Astrocyte (in vitro differentiated cells and primary cell): ENCODE measurements around the gene SMAD4. TPM values are rescaled to one million over a fixed set of nuclear protein-coding genes. Genes with fewer than 3 reads are reported as not detected.

Source experiments
- DNase-seq: peaks from one replicate; pipeline ENCODE4 v3.0.0-alpha.2; 2010; ENCODE audit warnings: low read depth
- FAIRE-seq: peaks from 2 replicates; lab custom pipeline; 2011; peaks lifted over from hg19 to GRCh38; lab: Jason Lieb, UNC
- H2AFZ ChIP-seq: 2 replicates; pipeline ENCODE4 v1.6.0; 2012; ENCODE audit warnings: low read depth, low read length, inconsistent platforms
- H3K27ac ChIP-seq: 2 replicates; pipeline ENCODE4 v1.5.1; 2011; ENCODE audit warnings: low read depth, low read length, inconsistent platforms
- H3K27me3 ChIP-seq: 2 replicates; pipeline ENCODE4 v1.6.0; 2011; ENCODE audit warnings: low read length, inconsistent platforms; ENCODE audit not compliant: insufficient read depth
- H3K36me3 ChIP-seq: 2 replicates; pipeline ENCODE4 v1.5.1; 2011; ENCODE audit warnings: low read length, inconsistent platforms; ENCODE audit not compliant: insufficient read depth
- H3K4me1 ChIP-seq: 2 replicates; pipeline ENCODE4 v1.5.1; 2011; ENCODE audit warnings: low read length, inconsistent platforms; ENCODE audit not compliant: insufficient read depth
- H3K4me2 ChIP-seq: 2 replicates; pipeline ENCODE4 v1.6.0; 2012; ENCODE audit warnings: low read length, inconsistent platforms
- H3K4me3 ChIP-seq: 2 replicates; pipeline ENCODE4 v1.5.1; 2011; ENCODE audit warnings: low read depth, mild to moderate bottlenecking, low read length, inconsistent platforms; ENCODE audit not compliant: insufficient read depth
- H3K79me2 ChIP-seq: 2 replicates; pipeline ENCODE4 v1.6.0; 2012; ENCODE audit warnings: mild to moderate bottlenecking, low read length, inconsistent platforms; ENCODE audit not compliant: insufficient read depth
- H3K9ac ChIP-seq: 2 replicates; pipeline ENCODE4 v1.6.0; 2012; ENCODE audit warnings: mild to moderate bottlenecking, low read length, inconsistent platforms
- H3K9me3 ChIP-seq: 2 replicates; pipeline ENCODE4 v1.5.1; 2012; ENCODE audit warnings: low read depth, mild to moderate bottlenecking, low read length, inconsistent platforms; ENCODE audit not compliant: insufficient read depth
- H4K20me1 ChIP-seq: 2 replicates; pipeline ENCODE4 v1.6.0; 2012; ENCODE audit warnings: low read length, inconsistent platforms; ENCODE audit not compliant: insufficient read depth
- H3K27ac Mint-ChIP-seq: one replicate; pipeline ENCODE4 v1.8.0; 2021; ENCODE audit warnings: mild to moderate bottlenecking, mixed read lengths; ENCODE audit not compliant: unreplicated experiment
- H3K27me3 Mint-ChIP-seq: one replicate; pipeline ENCODE4 v1.8.0; 2021; ENCODE audit warnings: low read depth, mixed read lengths; ENCODE audit not compliant: unreplicated experiment
- H3K36me3 Mint-ChIP-seq: one replicate; pipeline ENCODE4 v1.8.0; 2021; ENCODE audit warnings: low read depth, mixed read lengths; ENCODE audit not compliant: unreplicated experiment
- H3K4me1 Mint-ChIP-seq: one replicate; pipeline ENCODE4 v1.8.0; 2021; ENCODE audit warnings: low read depth, mixed read lengths; ENCODE audit not compliant: unreplicated experiment
- H3K4me3 Mint-ChIP-seq: one replicate; pipeline ENCODE4 v1.8.0; 2021; ENCODE audit warnings: mild to moderate bottlenecking, moderate library complexity, mixed read lengths; ENCODE audit not compliant: unreplicated experiment
- H3K9me3 Mint-ChIP-seq: one replicate; pipeline ENCODE4 v1.8.0; 2021; ENCODE audit warnings: mild to moderate bottlenecking, mixed read lengths; ENCODE audit not compliant: unreplicated experiment
- CTCF ChIP-seq: IDR thresholded peaks from 2 replicates; pipeline ENCODE4 v1.5.1; 2011; ENCODE audit warnings: low read depth, mild to moderate bottlenecking, inconsistent platforms, low read length, moderate library complexity; ENCODE audit not compliant: insufficient read depth
- EZH2 ChIP-seq: IDR thresholded peaks from 2 replicates; pipeline ENCODE4 v1.6.1; 2012; ENCODE audit warnings: mild to moderate bottlenecking, low read length, inconsistent platforms; ENCODE audit not compliant: insufficient read depth
- total RNA-seq: library from RNA; stranded (reverse); gene quantifications from 2 replicates; pipeline ENCODE4 v1.2.1, GENCODE V29; 2021

Gene SMAD4
- total RNA-seq, 1 donor from 2014 or later = 87.7 TPM

GRCh38 chr18:51077217-51077616 lies 47.2 kb downstream of the SMAD4 start:
- H3K36me3 Mint-ChIP-seq = peaks cover 5% of the 10 kb centered on the region
- H3K9ac ChIP-seq = no peak overlapping the region
- DNase-seq (peak; percentile 76), FAIRE-seq (no peak)
- H3K27me3 Mint-ChIP-seq = no peaks in the 10 kb centered on the region
- peak overlapping the region; percentile 24 for H3K27ac ChIP-seq
- no peaks in the 10 kb centered on the region for H3K9me3 Mint-ChIP-seq
- no peak overlapping the region for H3K4me2 ChIP-seq
- H3K36me3 ChIP-seq = peaks cover 21% of the 10 kb centered on the region
- peaks cover 9% of the 10 kb centered on the region for H3K4me1 ChIP-seq
- peaks cover 18% of the 10 kb centered on the region for H4K20me1 ChIP-seq
- H3K4me3 Mint-ChIP-seq = no peak overlapping the region
- TF ChIP-seq CTCF (no peak), EZH2 (no peak)
- H3K4me1 Mint-ChIP-seq = peaks cover 16% of the 10 kb centered on the region
- H2AFZ ChIP-seq = no peak overlapping the region
- no peaks in the 10 kb centered on the region for H3K27me3 ChIP-seq
- H3K9me3 ChIP-seq = no peaks in the 10 kb centered on the region
- H3K27ac Mint-ChIP-seq = no peak overlapping the region
- no peak overlapping the region for H3K4me3 ChIP-seq
- H3K79me2 ChIP-seq = peaks cover 40% of the 10 kb centered on the region

GRCh38 chr18:51078026-51078425 lies 48.0 kb downstream of the SMAD4 start:
- FAIRE-seq = no peak
- H3K27ac Mint-ChIP-seq = no peak overlapping the region
- peaks cover 23% of the 10 kb centered on the region for H4K20me1 ChIP-seq

More at GRCh38 chr18:51078026-51078425, 48.0 kb downstream of the SMAD4 start:
- H3K79me2 ChIP-seq = peaks cover 32% of the 10 kb centered on the region
- H2AFZ ChIP-seq = no peak overlapping the region
- no peak overlapping the region for H3K27ac ChIP-seq
- no peak for TF ChIP-seq CTCF
- TF ChIP-seq EZH2 = no peak
- H3K27me3 ChIP-seq = no peaks in the 10 kb centered on the region
- H3K36me3 Mint-ChIP-seq = peaks cover 5% of the 10 kb centered on the region
- H3K9me3 ChIP-seq = no peaks in the 10 kb centered on the region
- H3K4me2 ChIP-seq = no peak overlapping the region
- no peaks in the 10 kb centered on the region for H3K27me3 Mint-ChIP-seq
- H3K9ac ChIP-seq = no peak overlapping the region
- peaks cover 16% of the 10 kb centered on the region for H3K4me1 ChIP-seq
- H3K36me3 ChIP-seq = peaks cover 21% of the 10 kb centered on the region
- H3K9me3 Mint-ChIP-seq = no peaks in the 10 kb centered on the region
- H3K4me3 ChIP-seq = no peak overlapping the region
- no peak overlapping the region for H3K4me3 Mint-ChIP-seq
- DNase-seq = no peak
- peaks cover 18% of the 10 kb centered on the region for H3K4me1 Mint-ChIP-seq
